OCI-LY7 (cell line): ENCODE results near the gene DEAF1. TPM values are rescaled to one million over a fixed set of nuclear protein-coding genes. Genes with fewer than 3 reads are reported as not detected.
A peak's percentile ranks its signal among the peaks of the same experiment; 100 is the strongest.

Experiments
- BruUV-seq: library from RNA; stranded (reverse); fragments of 400-500 nt; replicated peaks from 2 replicates; lab custom pipeline; 2021; lab: Mats Ljungman, UMichigan
- CTCF ChIA-PET: fragments of 300-600 bp; sonication (Branson Sonifier 250); formaldehyde crosslinking; loops from one replicate; lab custom pipeline; 2022; ENCODE audit warnings: antibody characterized with exemption; ENCODE audit not compliant: unreplicated experiment; lab: Charles Lee
- POLR2A ChIA-PET: fragments of 300-600 bp; sonication (Branson Sonifier 250); formaldehyde crosslinking; loops from one replicate; lab custom pipeline; 2022; ENCODE audit warnings: antibody characterized with exemption; lab: Charles Lee
- DNase-seq: peaks from one replicate; pipeline ENCODE4 v3.0.0-alpha.2; 2015; ENCODE audit warnings: low spot score
- H2AFZ ChIP-seq: fragments of 200-600 bp; sonication (generic), shearing (Covaris generic); 2 replicates; pipeline ENCODE4 v1.6.1; 2014; ENCODE audit warnings: mild to moderate bottlenecking, antibody characterized with exemption, low read length, moderate library complexity
- H3K27ac ChIP-seq: fragments of 200-600 bp; sonication (generic); 2 replicates; pipeline ENCODE4 v1.5.1; 2014; ENCODE audit warnings: mixed run types, low read depth, mild to moderate bottlenecking, moderate library complexity, low read length, inconsistent platforms; ENCODE audit not compliant: poor library complexity, severe bottlenecking
- H3K36me3 ChIP-seq: fragments of 200-600 bp; sonication (generic); 2 replicates; pipeline ENCODE4 v1.6.1; 2014; ENCODE audit warnings: mild to moderate bottlenecking, antibody characterized with exemption, low read length, moderate library complexity, mixed read lengths; ENCODE audit not compliant: insufficient read depth
- H3K4me1 ChIP-seq: fragments of 200-600 bp; sonication (generic); 2 replicates; pipeline ENCODE4 v1.5.1; 2014; ENCODE audit warnings: mild to moderate bottlenecking, low read length; ENCODE audit not compliant: insufficient read depth, poor library complexity, severe bottlenecking
- H3K4me2 ChIP-seq: fragments of 200-600 bp; sonication (generic); 2 replicates; pipeline ENCODE4 v1.6.1; 2014; ENCODE audit warnings: mild to moderate bottlenecking, low read length
- H3K4me3 ChIP-seq: fragments of 200-600 bp; sonication (generic); 2 replicates; pipeline ENCODE4 v1.5.1; 2014; ENCODE audit warnings: mild to moderate bottlenecking, low read depth, low read length; ENCODE audit not compliant: poor library complexity, severe bottlenecking
- H3K79me2 ChIP-seq: fragments of 200-600 bp; sonication (generic); 2 replicates; pipeline ENCODE4 v1.6.1; 2016; ENCODE audit warnings: low read depth, mild to moderate bottlenecking, low read length, moderate library complexity, mixed read lengths; ENCODE audit not compliant: insufficient read depth
- H3K9me2 ChIP-seq: fragments of 200-600 bp; sonication (generic); 2 replicates; pipeline ENCODE4 v1.6.1; 2016; ENCODE audit warnings: mild to moderate bottlenecking, low read length, mixed read lengths; ENCODE audit not compliant: insufficient read depth
- H3K9me3 ChIP-seq: fragments of 200-600 bp; sonication (generic); 2 replicates; pipeline ENCODE4 v1.6.1; 2014; ENCODE audit warnings: mild to moderate bottlenecking, mixed run types, low read length, mixed read lengths
- H4K20me1 ChIP-seq: fragments of 200-600 bp; sonication (generic); 2 replicates; pipeline ENCODE4 v1.6.1; 2014; ENCODE audit warnings: mild to moderate bottlenecking, antibody characterized with exemption, low read length, moderate library complexity, mixed read lengths; ENCODE audit not compliant: insufficient read depth
- EZH2phosphoT487 ChIP-seq: fragments of 200-600 bp; sonication (generic); IDR thresholded peaks from 2 replicates; pipeline ENCODE4 v1.6.1; 2018; ENCODE audit warnings: low read depth, borderline replicate concordance, mild to moderate bottlenecking, mixed run types, antibody characterized with exemption, low read length, moderate library complexity, mixed read lengths
- intact Hi-C: fragments of 100-400 bp; cut with micrococcal nuclease; formaldehyde crosslinking; loops from one replicate; pipeline ENCODE4 v1.10.0; 2022; ENCODE audit not compliant: unreplicated experiment
- total RNA-seq, 2 experiments: library from RNA; depleted of rRNA in 1 of 2; stranded (reverse); fragments of >200 nt in 1 of 2; shearing (Covaris generic) in 1 of 2; gene quantifications; 2 replicates each; pipeline ENCODE4 v1.2.3, GENCODE V29; 2014 to 2022
- TF ChIP-seq, protein P1 (sequence below): fragments of 200-600 bp; sonication (generic); conservative IDR thresholded peaks from 2 replicates; pipeline ENCODE4 v1.5.1; 2014; ENCODE audit warnings: mild to moderate bottlenecking, antibody characterized with exemption, low read length, moderate library complexity, mixed read lengths

The DEAF1 gene
- total RNA-seq, 2 experiments from 2014 or later: 42.7 to 66.2 TPM

- H3K4me1 ChIP-seq: peaks cover 37% of the 10 kb centered on the region
- peaks cover 16% of the 10 kb centered on the region for H3K36me3 ChIP-seq
- TF ChIP-seq, protein P1, sequence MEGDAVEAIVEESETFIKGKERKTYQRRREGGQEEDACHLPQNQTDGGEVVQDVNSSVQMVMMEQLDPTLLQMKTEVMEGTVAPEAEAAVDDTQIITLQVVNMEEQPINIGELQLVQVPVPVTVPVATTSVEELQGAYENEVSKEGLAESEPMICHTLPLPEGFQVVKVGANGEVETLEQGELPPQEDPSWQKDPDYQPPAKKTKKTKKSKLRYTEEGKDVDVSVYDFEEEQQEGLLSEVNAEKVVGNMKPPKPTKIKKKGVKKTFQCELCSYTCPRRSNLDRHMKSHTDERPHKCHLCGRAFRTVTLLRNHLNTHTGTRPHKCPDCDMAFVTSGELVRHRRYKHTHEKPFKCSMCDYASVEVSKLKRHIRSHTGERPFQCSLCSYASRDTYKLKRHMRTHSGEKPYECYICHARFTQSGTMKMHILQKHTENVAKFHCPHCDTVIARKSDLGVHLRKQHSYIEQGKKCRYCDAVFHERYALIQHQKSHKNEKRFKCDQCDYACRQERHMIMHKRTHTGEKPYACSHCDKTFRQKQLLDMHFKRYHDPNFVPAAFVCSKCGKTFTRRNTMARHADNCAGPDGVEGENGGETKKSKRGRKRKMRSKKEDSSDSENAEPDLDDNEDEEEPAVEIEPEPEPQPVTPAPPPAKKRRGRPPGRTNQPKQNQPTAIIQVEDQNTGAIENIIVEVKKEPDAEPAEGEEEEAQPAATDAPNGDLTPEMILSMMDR: no peak
- no peak for TF ChIP-seq EZH2phosphoT487
- BruUV-seq: no TSS peak
- H3K9me3 ChIP-seq: no peaks in the 10 kb centered on the region
- ChIA-PET POLR2A (interaction anchor here (0.6 kb wide), 3 partner anchors 112 to 357 kb away, joined by 3 to 4 read pairs (median 3); no protein-coding TSS in a partner anchor), CTCF (interaction anchor here (0.6 to 3.7 kb wide), 3 partner anchors 12 to 82 kb away, joined by 8 to 26 read pairs (median 15); no protein-coding TSS in a partner anchor)
- intact Hi-C loops: no loop called here
- H3K9me2 ChIP-seq: no peaks in the 10 kb centered on the region
- DNase-seq: no peak
- peak overlapping the region; percentile 83 for H3K4me3 ChIP-seq
- no peaks in the 10 kb centered on the region for H4K20me1 ChIP-seq
- H2AFZ ChIP-seq: no peak overlapping the region
- no peak overlapping the region for H3K27ac ChIP-seq
- H3K79me2 ChIP-seq: peaks cover 34% of the 10 kb centered on the region; the same call in 1 of the 2 replicates
- peak overlapping the region; percentile 73 for H3K4me2 ChIP-seq
Measured at GRCh38 chr11:693887-694562, 997 bp downstream of the DEAF1 start.

DNA sequence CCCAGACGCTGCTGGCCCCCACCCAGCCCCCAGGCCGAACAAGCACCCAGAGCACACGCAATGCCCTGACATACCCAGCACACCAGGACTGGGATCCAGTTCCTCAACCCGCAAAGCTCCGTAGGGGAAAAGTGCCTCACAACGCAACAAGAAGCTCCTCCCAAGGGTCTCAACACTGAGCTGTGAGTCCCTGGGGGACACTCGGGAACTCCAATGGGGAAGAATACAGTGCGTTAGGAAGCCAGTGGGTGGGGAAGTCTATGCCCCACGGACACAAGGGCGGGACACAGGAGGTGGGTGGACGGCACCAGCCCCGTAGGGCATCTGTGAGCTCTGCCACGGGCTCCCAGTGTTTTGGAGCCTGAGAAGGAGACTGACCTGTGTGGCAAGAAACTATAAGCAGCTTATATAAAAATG lies 1.6 kb downstream of the DEAF1 start:
- H4K20me1 ChIP-seq: no peaks in the 10 kb centered on the region
- H3K4me1 ChIP-seq: peaks cover 36% of the 10 kb centered on the region
- peaks cover 22% of the 10 kb centered on the region for H3K36me3 ChIP-seq
- peaks cover 34% of the 10 kb centered on the region; the same call in 1 of the 2 replicates for H3K79me2 ChIP-seq
- no peaks in the 10 kb centered on the region for H3K9me2 ChIP-seq
- H3K4me3 ChIP-seq: peak overlapping the region; percentile 83
- intact Hi-C loops: no loop called here
- H3K27ac ChIP-seq: no peak overlapping the region
- no peak for TF ChIP-seq EZH2phosphoT487
- TF ChIP-seq, protein P1: no peak
- BruUV-seq: no TSS peak
- ChIA-PET POLR2A (interaction anchor here (0.6 to 0.8 kb wide), 2 partner anchors 113 to 612 kb away, joined by 3 to 4 read pairs; no protein-coding TSS in a partner anchor), CTCF (no interaction called here)
- H2AFZ ChIP-seq: no peak overlapping the region
- H3K9me3 ChIP-seq: no peaks in the 10 kb centered on the region
- peak overlapping the region; percentile 73 for H3K4me2 ChIP-seq
- DNase-seq: no peak
